ENCODE results near the gene SNAI1. TPM values are rescaled to one million over a fixed set of nuclear protein-coding genes. Genes with fewer than 3 reads are reported as not detected.

Gene SNAI1
- total RNA-seq, 1 donor from 2014 or later = not detected

- Histone ChIP-seq H3K36me3 (ENCODE audit: control insufficient read depth, insufficient read depth, low read length) (no peaks in the 10 kb centered on the region), H3K27me3 (ENCODE audit: control insufficient read depth, insufficient read depth, low read length) (peaks cover 6% of the 10 kb centered on the region), H3K4me3 (ENCODE audit: low read depth, low read length) (no peak overlapping the region)
- no peak for FAIRE-seq
- no peak for DNase-seq (ENCODE audit: low read depth)
- no peak for TF ChIP-seq CTCF (IDR thresholded peaks at IDR 0.05; ENCODE audit: insufficient read depth, low read length, severe bottlenecking)
Observed at GRCh38 chr20:49986049-49986448, 3.3 kb downstream of the SNAI1 start.

DNA sequence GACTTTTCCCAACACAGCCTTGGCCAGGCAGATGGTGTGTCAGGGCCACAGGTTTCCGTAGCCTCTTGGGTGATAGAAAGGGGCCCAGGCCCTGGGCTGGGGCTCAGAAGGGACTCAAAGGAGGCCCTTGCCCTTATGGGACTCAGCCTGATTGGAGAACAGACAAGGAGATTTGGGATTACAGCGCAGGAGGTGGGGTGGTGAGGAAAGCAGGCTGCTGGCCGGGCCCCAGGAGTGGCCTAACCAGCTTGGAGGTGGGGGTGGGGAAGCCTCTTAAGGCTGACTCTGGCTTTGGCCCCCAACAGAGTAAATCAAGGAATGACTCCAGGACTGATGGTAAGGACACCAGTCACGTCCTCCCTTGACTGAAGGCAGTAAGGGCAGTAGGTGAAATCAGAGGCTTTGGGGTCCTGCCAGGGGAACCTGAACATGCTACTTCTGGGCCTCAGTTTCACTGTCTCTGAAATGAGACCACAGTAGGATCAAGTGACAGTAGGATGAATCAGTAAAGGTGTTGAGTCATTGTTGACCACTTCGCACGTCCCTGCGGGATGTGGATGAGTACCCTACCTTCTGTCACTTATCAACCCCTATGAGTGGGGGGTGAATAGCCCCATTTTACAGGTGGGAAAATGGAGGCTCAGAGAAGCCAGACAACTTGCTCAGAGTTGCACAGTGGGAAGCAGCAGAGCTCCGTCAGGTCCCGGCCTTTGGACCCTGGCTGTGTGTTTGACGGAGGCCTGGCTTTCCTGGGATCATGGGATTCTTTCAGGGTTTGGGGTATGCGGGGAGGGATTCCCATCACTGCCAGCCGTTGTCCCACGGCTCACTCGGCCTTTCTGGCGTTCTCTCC, 4.5 kb downstream of the SNAI1 start:
- FAIRE-seq = no peak
- Histone ChIP-seq H3K36me3 (ENCODE audit: control insufficient read depth, insufficient read depth, low read length) (no peaks in the 10 kb centered on the region), H3K27me3 (ENCODE audit: control insufficient read depth, insufficient read depth, low read length) (no peaks in the 10 kb centered on the region), H3K4me3 (ENCODE audit: low read depth, low read length) (no peak overlapping the region)
- no peak for TF ChIP-seq CTCF (IDR thresholded peaks at IDR 0.05; ENCODE audit: insufficient read depth, low read length, severe bottlenecking)
- peak; percentile 38 for DNase-seq (ENCODE audit: low read depth)

GRCh38 chr20:49987868-49988690, 5.3 kb downstream of the SNAI1 start:
- H3K4me3 ChIP-seq (ENCODE audit: low read depth, low read length) = no peak overlapping the region
- no peak for TF ChIP-seq CTCF (IDR thresholded peaks at IDR 0.05; ENCODE audit: insufficient read depth, low read length, severe bottlenecking)

GRCh38 chr20:49989234-49990065, 6.7 kb downstream of the SNAI1 start:
- FAIRE-seq (no peak), DNase-seq (ENCODE audit: low read depth) (no peak)
- no peak overlapping the region for H3K4me3 ChIP-seq (ENCODE audit: low read depth, low read length)
- H3K27me3 ChIP-seq (ENCODE audit: control insufficient read depth, insufficient read depth, low read length) = no peaks in the 10 kb centered on the region
- no peaks in the 10 kb centered on the region for H3K36me3 ChIP-seq (ENCODE audit: control insufficient read depth, insufficient read depth, low read length)
- no peak for TF ChIP-seq CTCF (IDR thresholded peaks at IDR 0.05; ENCODE audit: insufficient read depth, low read length, severe bottlenecking)

More at GRCh38 chr20:49987868-49988690, 5.3 kb downstream of the SNAI1 start:
- FAIRE-seq (no peak), DNase-seq (ENCODE audit: low read depth) (no peak)
- Histone ChIP-seq H3K27me3 (ENCODE audit: control insufficient read depth, insufficient read depth, low read length) (no peaks in the 10 kb centered on the region), H3K36me3 (ENCODE audit: control insufficient read depth, insufficient read depth, low read length) (no peaks in the 10 kb centered on the region)

- Histone ChIP-seq H3K36me3 (ENCODE audit: control insufficient read depth, insufficient read depth, low read length) (no peaks in the 10 kb centered on the region), H3K27me3 (ENCODE audit: control insufficient read depth, insufficient read depth, low read length) (no peaks in the 10 kb centered on the region), H3K4me3 (ENCODE audit: low read depth, low read length) (no peak overlapping the region)
- no peak for FAIRE-seq
- no peak for TF ChIP-seq CTCF (IDR thresholded peaks at IDR 0.05; ENCODE audit: insufficient read depth, low read length, severe bottlenecking)
- DNase-seq (ENCODE audit: low read depth) = no peak
Observed at GRCh38 chr20:49990271-49990720, 7.5 kb downstream of the SNAI1 start.
